ENCODE results near the gene DLGAP1.

Gene DLGAP1

DNA sequence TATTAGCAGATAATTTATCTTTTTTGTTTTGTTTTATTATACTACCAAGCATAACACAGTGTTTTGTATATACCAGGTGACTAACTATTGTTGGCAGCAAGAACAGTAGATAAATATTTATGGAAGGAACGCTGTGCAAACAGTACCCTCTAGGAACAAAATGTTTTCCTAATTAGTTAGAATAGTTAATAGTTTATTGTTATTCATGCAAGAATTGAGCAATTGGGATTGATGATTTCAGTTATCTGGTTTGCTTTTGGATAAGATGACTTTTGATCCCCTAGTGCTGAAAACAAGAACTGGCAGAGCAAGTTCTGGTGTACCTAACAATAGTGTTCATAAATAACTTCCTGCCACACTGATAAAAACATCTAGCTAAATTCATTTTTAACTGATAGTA lies 681.8 kb downstream of the DLGAP1 start:
- H3K36me3 ChIP-seq (ENCODE audit: control insufficient read depth, insufficient read depth, low read length): no peaks in the 10 kb centered on the region
- no peak overlapping the region for H3K9ac ChIP-seq (ENCODE audit: low read length)
- no peaks in the 10 kb centered on the region for H3K4me1 ChIP-seq (ENCODE audit: control insufficient read depth, low read depth, low read length)
- no peaks in the 10 kb centered on the region for H3K79me2 ChIP-seq (ENCODE audit: control insufficient read depth, insufficient read depth, low read length)
- no peak overlapping the region for H2BK5ac ChIP-seq (ENCODE audit: low read length)
- no peak overlapping the region for H4K5ac ChIP-seq (ENCODE audit: low read length)
- no peak overlapping the region for H3K56ac ChIP-seq (ENCODE audit: low read length)
- no peak overlapping the region for H4K8ac ChIP-seq (ENCODE audit: low read depth, low read length)
- H3K79me1 ChIP-seq (ENCODE audit: low read length): no peaks in the 10 kb centered on the region
- no peaks in the 10 kb centered on the region for H3K27me3 ChIP-seq (ENCODE audit: insufficient read depth, low read length, poor library complexity)
- H3K27ac ChIP-seq (ENCODE audit: low read depth, low read length): no peak overlapping the region
- no peak overlapping the region for H3K4me3 ChIP-seq (ENCODE audit: low read length)
- H2BK15ac ChIP-seq (replicated peaks; ENCODE audit: low read depth): no peak overlapping the region
- no peak overlapping the region for H2BK120ac ChIP-seq (ENCODE audit: low read depth, low read length)
- no peak for DNase-seq
- no peak overlapping the region for H3K4me2 ChIP-seq (ENCODE audit: low read length)
- no peak overlapping the region for H3K23ac ChIP-seq (ENCODE audit: low read length)
- no peak overlapping the region for H3K4ac ChIP-seq (ENCODE audit: low read depth, low read length)
- no CpG with 5 or more reads among the region's 1 CpG for WGBS (ENCODE audit: extremely low coverage, insufficient coverage, low lambda C conversion rate)
- no peak overlapping the region for H2AK5ac ChIP-seq (ENCODE audit: low read length)
- no peak overlapping the region for H3K18ac ChIP-seq (ENCODE audit: low read length)

DNA sequence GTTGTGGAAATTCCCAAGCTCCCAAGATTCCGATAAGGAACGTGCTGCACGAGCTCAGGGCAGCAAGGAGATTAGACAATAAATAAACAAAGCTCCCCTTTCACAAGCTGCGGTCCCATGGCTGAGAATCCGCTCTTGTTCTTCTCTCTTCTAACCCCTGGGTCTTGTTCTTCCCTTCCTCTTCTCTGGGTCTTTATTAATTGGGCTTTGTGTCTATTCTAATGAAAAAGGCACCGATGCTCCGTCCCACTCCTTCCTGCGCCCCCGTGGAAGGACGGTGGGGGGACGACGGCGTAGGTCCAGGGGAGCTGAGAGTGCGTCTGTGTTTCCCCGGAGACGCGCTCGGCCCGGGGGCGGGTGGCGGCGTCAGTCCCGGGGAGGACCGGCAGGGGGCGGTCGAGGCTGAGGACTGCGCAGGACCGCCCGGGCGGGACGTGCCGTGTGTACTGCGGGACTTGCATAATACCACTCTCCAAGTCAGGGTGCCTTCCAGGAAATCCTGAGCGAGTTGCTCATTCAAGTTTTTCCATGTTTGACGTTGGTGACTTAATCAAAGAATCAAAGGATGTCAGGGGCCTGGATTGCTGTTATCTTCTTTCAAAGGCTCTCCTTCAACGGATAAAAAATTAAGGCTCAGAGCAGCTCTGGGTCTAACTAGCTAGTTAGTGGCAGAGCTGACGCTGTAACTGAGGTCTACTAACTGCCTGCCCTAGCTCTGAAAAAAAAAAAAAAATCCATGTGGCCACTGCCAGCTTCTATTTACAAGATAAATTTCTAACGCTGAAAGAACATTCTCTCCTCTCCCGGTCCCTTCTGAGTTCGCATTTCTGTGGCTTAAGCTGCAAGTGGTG lies 683.8 kb downstream of the DLGAP1 start:
- Histone ChIP-seq H3K27ac (ENCODE audit: low read depth, low read length) (no peak overlapping the region), H4K5ac (ENCODE audit: low read length) (no peak overlapping the region), H3K79me1 (ENCODE audit: low read length) (no peaks in the 10 kb centered on the region), H3K4me3 (ENCODE audit: low read length) (no peak overlapping the region), H2BK120ac (ENCODE audit: low read depth, low read length) (no peak overlapping the region), H3K27me3 (ENCODE audit: insufficient read depth, low read length, poor library complexity) (no peaks in the 10 kb centered on the region), H3K79me2 (ENCODE audit: control insufficient read depth, insufficient read depth, low read length) (no peaks in the 10 kb centered on the region), H3K4me1 (ENCODE audit: control insufficient read depth, low read depth, low read length) (no peaks in the 10 kb centered on the region), H3K23ac (ENCODE audit: low read length) (no peak overlapping the region), H3K56ac (ENCODE audit: low read length) (peak overlapping the region; percentile 67), H2BK15ac (replicated peaks; ENCODE audit: low read depth) (no peak overlapping the region), H3K4ac (ENCODE audit: low read depth, low read length) (no peak overlapping the region), H3K9ac (ENCODE audit: low read length) (peak overlapping the region; percentile 57), H2AK5ac (ENCODE audit: low read length) (no peak overlapping the region), H4K8ac (ENCODE audit: low read depth, low read length) (no peak overlapping the region), H2BK5ac (ENCODE audit: low read length) (no peak overlapping the region), H3K36me3 (ENCODE audit: control insufficient read depth, insufficient read depth, low read length) (no peaks in the 10 kb centered on the region), H3K18ac (ENCODE audit: low read length) (no peak overlapping the region), H3K4me2 (ENCODE audit: low read length) (peak overlapping the region; percentile 68)
- DNase-seq: peak; percentile 85
- no CpG with 5 or more reads among the region's 40 CpGs for WGBS (ENCODE audit: extremely low coverage, insufficient coverage, low lambda C conversion rate)

DNA sequence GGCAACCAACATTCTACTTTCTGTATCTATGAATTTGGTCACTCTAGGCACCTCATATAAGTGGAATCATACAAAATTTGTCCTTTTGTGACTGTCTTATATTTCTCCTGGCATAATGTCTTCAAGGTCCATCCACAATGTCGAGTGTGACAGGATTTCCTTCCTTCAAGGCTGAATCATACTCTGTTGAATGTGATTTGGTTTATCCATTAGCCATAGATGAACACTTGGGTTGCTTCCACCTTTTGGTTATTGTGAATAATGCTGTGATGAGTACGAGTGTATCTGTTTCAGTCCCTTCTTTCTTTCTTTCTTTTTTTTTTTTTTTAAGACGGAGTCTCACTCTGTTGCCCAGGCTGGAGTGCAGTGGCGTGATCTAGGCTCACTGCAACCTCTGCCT lies 693.8 kb downstream of the DLGAP1 start:
- WGBS (ENCODE audit: extremely low coverage, insufficient coverage, low lambda C conversion rate): no CpG with 5 or more reads among the region's 4 CpGs
- H3K18ac ChIP-seq (ENCODE audit: low read length): no peak overlapping the region

DNA sequence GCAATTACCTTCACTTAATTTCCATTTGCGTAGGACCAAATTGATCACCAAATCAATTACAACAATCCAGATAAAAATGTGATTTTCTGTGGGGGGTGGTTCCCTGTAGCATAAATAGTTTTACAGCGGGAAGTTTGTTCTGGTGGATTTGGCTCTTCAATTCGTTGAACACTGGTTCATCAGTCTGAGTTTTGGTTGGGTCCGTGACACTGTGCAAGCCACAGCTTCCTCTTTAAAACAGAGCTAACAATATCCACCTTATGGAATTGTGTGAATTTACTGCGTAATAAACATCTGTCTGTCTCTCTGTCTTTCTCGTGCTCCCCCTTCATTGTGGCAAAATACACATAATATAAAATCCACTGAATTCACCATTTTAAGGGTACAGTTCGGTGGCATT lies 694.4 kb downstream of the DLGAP1 start:
- Histone ChIP-seq H3K4me1 (ENCODE audit: control insufficient read depth, low read depth, low read length) (no peaks in the 10 kb centered on the region), H4K8ac (ENCODE audit: low read depth, low read length) (no peak overlapping the region), H3K27me3 (ENCODE audit: insufficient read depth, low read length, poor library complexity) (no peaks in the 10 kb centered on the region), H4K5ac (ENCODE audit: low read length) (no peak overlapping the region), H2AK5ac (ENCODE audit: low read length) (no peak overlapping the region), H3K18ac (ENCODE audit: low read length) (no peak overlapping the region), H3K56ac (ENCODE audit: low read length) (no peak overlapping the region), H3K4me2 (ENCODE audit: low read length) (no peak overlapping the region), H2BK15ac (replicated peaks; ENCODE audit: low read depth) (no peak overlapping the region), H3K4me3 (ENCODE audit: low read length) (no peak overlapping the region), H3K4ac (ENCODE audit: low read depth, low read length) (no peak overlapping the region), H3K79me2 (ENCODE audit: control insufficient read depth, insufficient read depth, low read length) (no peaks in the 10 kb centered on the region), H3K9ac (ENCODE audit: low read length) (no peak overlapping the region), H3K79me1 (ENCODE audit: low read length) (no peaks in the 10 kb centered on the region), H3K36me3 (ENCODE audit: control insufficient read depth, insufficient read depth, low read length) (no peaks in the 10 kb centered on the region), H2BK5ac (ENCODE audit: low read length) (no peak overlapping the region), H3K23ac (ENCODE audit: low read length) (no peak overlapping the region), H3K27ac (ENCODE audit: low read depth, low read length) (no peak overlapping the region), H2BK120ac (ENCODE audit: low read depth, low read length) (no peak overlapping the region)
- DNase-seq: no peak
- no CpG with 5 or more reads among the region's 7 CpGs for WGBS (ENCODE audit: extremely low coverage, insufficient coverage, low lambda C conversion rate)

More for the DNA sequence above, 693.8 kb downstream of the DLGAP1 start:
- Histone ChIP-seq H3K4me3 (ENCODE audit: low read length) (no peak overlapping the region), H2BK15ac (replicated peaks; ENCODE audit: low read depth) (no peak overlapping the region), H3K4me1 (ENCODE audit: control insufficient read depth, low read depth, low read length) (no peaks in the 10 kb centered on the region), H2BK120ac (ENCODE audit: low read depth, low read length) (no peak overlapping the region), H3K27ac (ENCODE audit: low read depth, low read length) (no peak overlapping the region), H2AK5ac (ENCODE audit: low read length) (no peak overlapping the region), H4K5ac (ENCODE audit: low read length) (no peak overlapping the region), H3K4me2 (ENCODE audit: low read length) (no peak overlapping the region), H3K36me3 (ENCODE audit: control insufficient read depth, insufficient read depth, low read length) (no peaks in the 10 kb centered on the region), H3K79me2 (ENCODE audit: control insufficient read depth, insufficient read depth, low read length) (no peaks in the 10 kb centered on the region), H4K8ac (ENCODE audit: low read depth, low read length) (no peak overlapping the region), H3K79me1 (ENCODE audit: low read length) (no peaks in the 10 kb centered on the region), H3K4ac (ENCODE audit: low read depth, low read length) (no peak overlapping the region), H3K23ac (ENCODE audit: low read length) (no peak overlapping the region), H3K27me3 (ENCODE audit: insufficient read depth, low read length, poor library complexity) (no peaks in the 10 kb centered on the region), H3K56ac (ENCODE audit: low read length) (no peak overlapping the region), H3K9ac (ENCODE audit: low read length) (no peak overlapping the region), H2BK5ac (ENCODE audit: low read length) (no peak overlapping the region)
- DNase-seq: no peak

DNA sequence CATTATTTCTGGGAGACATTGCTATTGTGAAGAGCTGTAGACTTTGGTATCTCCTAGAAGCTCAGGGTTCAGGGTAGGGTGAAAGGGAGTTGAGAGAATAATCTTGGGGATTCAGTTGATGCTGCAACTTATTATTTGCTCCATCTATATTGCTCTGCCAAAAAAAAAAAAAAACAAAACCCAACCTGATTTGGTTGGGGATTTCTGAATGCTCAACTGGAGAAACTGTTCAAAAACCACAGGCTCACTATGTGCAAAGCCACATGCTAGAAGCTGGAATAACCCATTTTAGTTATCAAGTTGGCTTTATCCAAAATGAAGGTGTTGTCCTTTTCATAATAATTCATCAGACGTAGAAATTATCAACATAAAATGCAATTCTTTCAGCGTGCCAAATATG lies 696.0 kb downstream of the DLGAP1 start:
- no peak overlapping the region for H3K9ac ChIP-seq (ENCODE audit: low read length)
- no peaks in the 10 kb centered on the region for H3K79me2 ChIP-seq (ENCODE audit: control insufficient read depth, insufficient read depth, low read length)
- H3K4me3 ChIP-seq (ENCODE audit: low read length): no peak overlapping the region
- H4K8ac ChIP-seq (ENCODE audit: low read depth, low read length): no peak overlapping the region
- H3K36me3 ChIP-seq (ENCODE audit: control insufficient read depth, insufficient read depth, low read length): no peaks in the 10 kb centered on the region
- H2BK5ac ChIP-seq (ENCODE audit: low read length): no peak overlapping the region
- no peak overlapping the region for H3K4ac ChIP-seq (ENCODE audit: low read depth, low read length)
- no peak overlapping the region for H2BK120ac ChIP-seq (ENCODE audit: low read depth, low read length)
- H3K18ac ChIP-seq (ENCODE audit: low read length): no peak overlapping the region
- no peak overlapping the region for H2AK5ac ChIP-seq (ENCODE audit: low read length)
- H4K5ac ChIP-seq (ENCODE audit: low read length): no peak overlapping the region
- no peaks in the 10 kb centered on the region for H3K4me1 ChIP-seq (ENCODE audit: control insufficient read depth, low read depth, low read length)
- no peak overlapping the region for H3K27ac ChIP-seq (ENCODE audit: low read depth, low read length)
- H3K4me2 ChIP-seq (ENCODE audit: low read length): no peak overlapping the region
- H3K27me3 ChIP-seq (ENCODE audit: insufficient read depth, low read length, poor library complexity): no peaks in the 10 kb centered on the region
- no CpG with 5 or more reads among the region's 2 CpGs for WGBS (ENCODE audit: extremely low coverage, insufficient coverage, low lambda C conversion rate)
- H3K23ac ChIP-seq (ENCODE audit: low read length): no peak overlapping the region
- H2BK15ac ChIP-seq (replicated peaks; ENCODE audit: low read depth): no peak overlapping the region
- H3K79me1 ChIP-seq (ENCODE audit: low read length): no peaks in the 10 kb centered on the region
- no peak for DNase-seq
- H3K56ac ChIP-seq (ENCODE audit: low read length): no peak overlapping the region

DNA sequence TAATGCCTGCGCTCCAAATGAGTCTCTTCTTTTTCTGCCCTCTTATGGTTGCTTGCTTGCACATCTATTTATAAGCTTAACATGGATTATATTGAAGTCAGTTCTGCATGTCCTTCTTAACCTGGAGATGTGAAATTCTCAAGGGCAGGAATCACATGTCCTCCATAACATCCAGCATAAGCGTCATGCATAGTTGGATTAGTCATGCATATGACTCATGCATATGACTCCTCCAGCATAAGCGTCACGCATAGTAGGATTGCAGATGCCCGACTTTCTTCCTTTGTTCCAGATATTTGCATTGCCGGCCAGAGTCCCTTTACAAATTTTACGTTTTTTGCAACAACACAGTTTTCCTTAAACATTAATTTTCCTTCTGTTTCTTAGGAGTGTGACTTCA lies 696.6 kb downstream of the DLGAP1 start:
- Histone ChIP-seq H3K4me2 (ENCODE audit: low read length) (no peak overlapping the region), H3K4me1 (ENCODE audit: control insufficient read depth, low read depth, low read length) (no peaks in the 10 kb centered on the region), H3K56ac (ENCODE audit: low read length) (no peak overlapping the region), H3K9ac (ENCODE audit: low read length) (no peak overlapping the region), H3K23ac (ENCODE audit: low read length) (no peak overlapping the region), H3K79me2 (ENCODE audit: control insufficient read depth, insufficient read depth, low read length) (no peaks in the 10 kb centered on the region), H3K4me3 (ENCODE audit: low read length) (no peak overlapping the region), H3K79me1 (ENCODE audit: low read length) (no peaks in the 10 kb centered on the region), H4K8ac (ENCODE audit: low read depth, low read length) (no peak overlapping the region), H2BK120ac (ENCODE audit: low read depth, low read length) (no peak overlapping the region), H3K27me3 (ENCODE audit: insufficient read depth, low read length, poor library complexity) (no peaks in the 10 kb centered on the region), H2BK5ac (ENCODE audit: low read length) (no peak overlapping the region), H3K18ac (ENCODE audit: low read length) (no peak overlapping the region), H3K36me3 (ENCODE audit: control insufficient read depth, insufficient read depth, low read length) (no peaks in the 10 kb centered on the region), H2AK5ac (ENCODE audit: low read length) (no peak overlapping the region), H4K5ac (ENCODE audit: low read length) (no peak overlapping the region), H3K27ac (ENCODE audit: low read depth, low read length) (no peak overlapping the region), H2BK15ac (replicated peaks; ENCODE audit: low read depth) (no peak overlapping the region), H3K4ac (ENCODE audit: low read depth, low read length) (no peak overlapping the region)
- peak; percentile 68 for DNase-seq
- no CpG with 5 or more reads among the region's 7 CpGs for WGBS (ENCODE audit: extremely low coverage, insufficient coverage, low lambda C conversion rate)
